MM.1S (cell line): Measurements from ENCODE around the gene CAP2.

ENCODE experiments used
- DNase-seq: peaks from one replicate; pipeline ENCODE4 v3.0.0-alpha.2; 2015
- H2AFZ ChIP-seq: fragments of 300-600 bp; sonication (generic); 2 replicates; pipeline ENCODE4 v1.6.0; 2016; ENCODE audit warnings: antibody characterized with exemption, low read length
- H3F3A ChIP-seq: fragments of 300-600 bp; sonication (generic); 2 replicates; pipeline ENCODE4 v1.6.1; 2016; ENCODE audit warnings: mild to moderate bottlenecking, antibody characterized with exemption, low read length, moderate library complexity, mixed read lengths; ENCODE audit not compliant: insufficient read depth
- H3K27ac ChIP-seq: fragments of 300-600 bp; sonication (generic); 2 replicates; pipeline ENCODE4 v1.5.1; 2016; ENCODE audit warnings: mild to moderate bottlenecking, low read length
- H3K27me3 ChIP-seq: fragments of 300-600 bp; sonication (generic); replicated peaks from 2 replicates; pipeline ENCODE4 v1.6.0; 2016; ENCODE audit warnings: low read length; ENCODE audit not compliant: insufficient read depth
- H3K36me3 ChIP-seq: fragments of 300-600 bp; sonication (generic); replicated peaks from 2 replicates; pipeline ENCODE4 v1.6.1; 2016; ENCODE audit warnings: mild to moderate bottlenecking, low read length, mixed read lengths; ENCODE audit not compliant: insufficient read depth
- H3K4me1 ChIP-seq: fragments of 300-600 bp; sonication (generic); 2 replicates; pipeline ENCODE4 v1.6.1; 2016; ENCODE audit warnings: low read length, mixed read lengths
- H3K4me2 ChIP-seq: fragments of 300-600 bp; sonication (generic); 2 replicates; pipeline ENCODE4 v1.6.0; 2016; ENCODE audit warnings: low read depth, low read length
- H3K4me3 ChIP-seq: fragments of 300-600 bp; sonication (generic); 2 replicates; pipeline ENCODE4 v1.5.1; 2016; ENCODE audit warnings: low read length, mixed read lengths
- H3K79me2 ChIP-seq: fragments of 300-600 bp; sonication (generic); 2 replicates; pipeline ENCODE4 v1.6.1; 2016; ENCODE audit warnings: mixed run types, low read length, mixed read lengths
- H3K9ac ChIP-seq: fragments of 300-600 bp; sonication (generic); 2 replicates; pipeline ENCODE4 v1.6.1; 2016; ENCODE audit warnings: low read length, mixed read lengths
- H3K9me2 ChIP-seq: fragments of 300-600 bp; sonication (generic); replicated peaks from 2 replicates; pipeline ENCODE4 v1.6.1; 2016; ENCODE audit warnings: mild to moderate bottlenecking, low read length, mixed read lengths; ENCODE audit not compliant: insufficient read depth
- H3K9me3 ChIP-seq: fragments of 300-600 bp; sonication (generic); replicated peaks from 2 replicates; pipeline ENCODE4 v1.6.1; 2016; ENCODE audit warnings: mild to moderate bottlenecking, low read length, mixed read lengths; ENCODE audit not compliant: insufficient read depth
- H4K20me1 ChIP-seq: fragments of 300-600 bp; sonication (generic); 2 replicates; pipeline ENCODE4 v1.6.1; 2016; ENCODE audit warnings: mild to moderate bottlenecking, low read length, moderate library complexity, mixed read lengths; ENCODE audit not compliant: insufficient read depth
- EZH2 ChIP-seq: fragments of 300-600 bp; sonication (generic); optimal IDR thresholded peaks from 2 replicates; pipeline ENCODE3; 2017; ENCODE audit warnings: low read depth, mild to moderate bottlenecking, antibody characterized with exemption, low read length, mixed read lengths
- EZH2phosphoT487 ChIP-seq: fragments of 300-600 bp; sonication (generic); IDR thresholded peaks from 2 replicates; pipeline ENCODE4 v1.6.1; 2018; ENCODE audit warnings: antibody characterized with exemption, low read length
- TF ChIP-seq, protein P1 (sequence below): fragments of 300-600 bp; sonication (generic); IDR thresholded peaks from 2 replicates; pipeline ENCODE4 v1.5.1; 2016; ENCODE audit warnings: antibody characterized with exemption, low read length, mixed read lengths

The CAP2 gene

DNA sequence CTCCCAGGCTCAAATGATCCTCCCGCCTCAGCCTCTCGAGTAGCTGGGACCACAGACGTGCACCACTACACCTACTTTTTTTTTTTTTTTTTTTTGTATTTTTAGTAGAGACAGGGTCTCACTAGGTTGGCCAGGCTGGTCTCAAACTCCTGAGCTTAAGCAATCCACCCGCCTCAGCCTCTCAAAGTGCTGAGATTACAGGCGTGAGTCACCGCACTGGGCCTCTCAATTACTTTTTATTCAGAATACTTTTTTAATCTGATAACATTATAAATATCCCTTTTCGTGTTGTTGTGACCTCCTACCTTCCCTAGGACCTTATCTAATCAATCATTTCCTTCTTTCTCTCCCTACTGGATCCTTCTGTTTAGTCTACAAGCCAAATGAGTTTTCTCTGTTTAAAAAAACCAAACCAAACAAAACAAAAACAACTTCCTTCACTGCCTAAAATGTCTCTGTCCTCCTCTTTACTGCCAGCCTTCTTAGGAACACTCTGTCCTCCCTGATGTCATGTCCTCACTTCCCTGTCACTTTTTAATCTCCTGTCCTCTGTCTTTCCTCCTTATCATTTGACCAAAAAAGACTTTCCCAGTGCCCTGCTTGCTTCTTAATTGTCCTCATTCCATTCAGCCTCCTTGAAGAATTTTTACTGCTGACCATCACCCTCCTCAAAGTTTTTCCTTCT is 85.0 kb downstream of the CAP2 start:
- Histone ChIP-seq H3K4me2 (no peak overlapping the region), H2AFZ (no peak overlapping the region), H3K27me3 (no peaks in the 10 kb centered on the region), H3K4me3 (no peak overlapping the region), H3K9me3 (no peaks in the 10 kb centered on the region), H3K9me2 (no peaks in the 10 kb centered on the region), H4K20me1 (no peaks in the 10 kb centered on the region), H3F3A (no peaks in the 10 kb centered on the region), H3K36me3 (no peaks in the 10 kb centered on the region), H3K79me2 (no peaks in the 10 kb centered on the region), H3K9ac (no peak overlapping the region), H3K4me1 (no peaks in the 10 kb centered on the region), H3K27ac (no peak overlapping the region)
- TF ChIP-seq EZH2 (no peak), EZH2phosphoT487 (no peak)
- TF ChIP-seq, protein P1, sequence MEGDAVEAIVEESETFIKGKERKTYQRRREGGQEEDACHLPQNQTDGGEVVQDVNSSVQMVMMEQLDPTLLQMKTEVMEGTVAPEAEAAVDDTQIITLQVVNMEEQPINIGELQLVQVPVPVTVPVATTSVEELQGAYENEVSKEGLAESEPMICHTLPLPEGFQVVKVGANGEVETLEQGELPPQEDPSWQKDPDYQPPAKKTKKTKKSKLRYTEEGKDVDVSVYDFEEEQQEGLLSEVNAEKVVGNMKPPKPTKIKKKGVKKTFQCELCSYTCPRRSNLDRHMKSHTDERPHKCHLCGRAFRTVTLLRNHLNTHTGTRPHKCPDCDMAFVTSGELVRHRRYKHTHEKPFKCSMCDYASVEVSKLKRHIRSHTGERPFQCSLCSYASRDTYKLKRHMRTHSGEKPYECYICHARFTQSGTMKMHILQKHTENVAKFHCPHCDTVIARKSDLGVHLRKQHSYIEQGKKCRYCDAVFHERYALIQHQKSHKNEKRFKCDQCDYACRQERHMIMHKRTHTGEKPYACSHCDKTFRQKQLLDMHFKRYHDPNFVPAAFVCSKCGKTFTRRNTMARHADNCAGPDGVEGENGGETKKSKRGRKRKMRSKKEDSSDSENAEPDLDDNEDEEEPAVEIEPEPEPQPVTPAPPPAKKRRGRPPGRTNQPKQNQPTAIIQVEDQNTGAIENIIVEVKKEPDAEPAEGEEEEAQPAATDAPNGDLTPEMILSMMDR, result no peak
- DNase-seq, result no peak

DNA sequence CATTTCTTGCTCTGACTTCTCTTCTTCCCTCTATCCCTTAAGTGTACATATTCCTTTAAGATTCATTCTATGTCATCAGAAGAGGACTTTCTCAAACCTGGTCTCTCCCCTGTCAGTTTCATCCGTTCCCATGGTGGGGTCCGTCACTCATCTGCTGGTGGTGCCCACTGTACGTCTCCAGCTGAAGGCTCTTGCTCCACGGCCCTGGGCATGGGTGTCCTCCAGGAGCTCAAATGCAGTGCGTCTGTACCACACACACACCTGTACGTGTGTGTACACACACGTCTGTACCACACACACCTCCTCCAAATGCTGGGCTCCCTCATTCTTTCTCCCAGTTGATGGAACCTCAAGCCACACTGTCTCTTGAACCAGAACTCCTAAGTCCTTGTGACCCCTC is 85.6 kb downstream of the CAP2 start:
- no peak overlapping the region for H3K9ac ChIP-seq
- H3F3A ChIP-seq, result no peaks in the 10 kb centered on the region
- no peaks in the 10 kb centered on the region for H3K9me3 ChIP-seq
- DNase-seq, result no peak
- H3K4me3 ChIP-seq, result no peak overlapping the region
- H3K9me2 ChIP-seq, result no peaks in the 10 kb centered on the region
- H4K20me1 ChIP-seq, result no peaks in the 10 kb centered on the region
- no peaks in the 10 kb centered on the region for H3K79me2 ChIP-seq
- H3K4me1 ChIP-seq, result no peaks in the 10 kb centered on the region
- H3K4me2 ChIP-seq, result no peak overlapping the region
- no peak overlapping the region for H2AFZ ChIP-seq
- no peak for TF ChIP-seq EZH2
- TF ChIP-seq EZH2phosphoT487, result no peak
- TF ChIP-seq, protein P1, result no peak
- H3K27ac ChIP-seq, result no peak overlapping the region
- no peaks in the 10 kb centered on the region for H3K36me3 ChIP-seq
- no peaks in the 10 kb centered on the region for H3K27me3 ChIP-seq

DNA sequence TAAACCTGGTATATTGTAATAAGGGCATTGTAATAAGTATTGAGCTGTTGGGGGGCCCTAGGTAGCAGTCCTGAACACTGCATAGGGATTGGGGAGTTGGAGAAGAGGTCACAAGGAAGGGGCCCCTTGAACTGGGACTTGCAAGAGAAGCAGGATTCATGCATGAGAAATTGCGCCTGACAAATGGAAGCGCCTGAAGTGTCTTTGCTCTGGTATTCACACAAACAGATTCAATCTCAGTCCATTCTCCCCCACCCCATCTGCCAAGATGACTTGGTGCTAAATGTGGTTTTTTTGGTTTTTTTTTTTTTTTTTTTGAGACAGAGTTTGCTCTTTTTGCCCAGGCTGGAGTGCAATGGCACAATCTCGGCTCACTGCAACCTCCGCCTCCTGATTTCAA is 87.1 kb downstream of the CAP2 start:
- Histone ChIP-seq H2AFZ (no peak overlapping the region), H3K9me3 (no peaks in the 10 kb centered on the region), H3K79me2 (no peaks in the 10 kb centered on the region), H3K4me2 (no peak overlapping the region), H3K27ac (no peak overlapping the region), H3K36me3 (no peaks in the 10 kb centered on the region), H3K4me3 (no peak overlapping the region), H3K9me2 (no peaks in the 10 kb centered on the region), H3F3A (no peaks in the 10 kb centered on the region), H4K20me1 (no peaks in the 10 kb centered on the region), H3K9ac (no peak overlapping the region), H3K27me3 (no peaks in the 10 kb centered on the region), H3K4me1 (no peaks in the 10 kb centered on the region)
- TF ChIP-seq, protein P1, result no peak
- no peak for TF ChIP-seq EZH2phosphoT487
- no peak for DNase-seq
